NCI-H524 treated with DMSO at 0.1 percent for 48 hours (cell line): ENCODE results near the gene FBXL17.

Experiments used
- DNase-seq: peaks from one replicate; lab custom pipeline; 2025; lab: John Stamatoyannopoulos, UW

The FBXL17 gene

DNA sequence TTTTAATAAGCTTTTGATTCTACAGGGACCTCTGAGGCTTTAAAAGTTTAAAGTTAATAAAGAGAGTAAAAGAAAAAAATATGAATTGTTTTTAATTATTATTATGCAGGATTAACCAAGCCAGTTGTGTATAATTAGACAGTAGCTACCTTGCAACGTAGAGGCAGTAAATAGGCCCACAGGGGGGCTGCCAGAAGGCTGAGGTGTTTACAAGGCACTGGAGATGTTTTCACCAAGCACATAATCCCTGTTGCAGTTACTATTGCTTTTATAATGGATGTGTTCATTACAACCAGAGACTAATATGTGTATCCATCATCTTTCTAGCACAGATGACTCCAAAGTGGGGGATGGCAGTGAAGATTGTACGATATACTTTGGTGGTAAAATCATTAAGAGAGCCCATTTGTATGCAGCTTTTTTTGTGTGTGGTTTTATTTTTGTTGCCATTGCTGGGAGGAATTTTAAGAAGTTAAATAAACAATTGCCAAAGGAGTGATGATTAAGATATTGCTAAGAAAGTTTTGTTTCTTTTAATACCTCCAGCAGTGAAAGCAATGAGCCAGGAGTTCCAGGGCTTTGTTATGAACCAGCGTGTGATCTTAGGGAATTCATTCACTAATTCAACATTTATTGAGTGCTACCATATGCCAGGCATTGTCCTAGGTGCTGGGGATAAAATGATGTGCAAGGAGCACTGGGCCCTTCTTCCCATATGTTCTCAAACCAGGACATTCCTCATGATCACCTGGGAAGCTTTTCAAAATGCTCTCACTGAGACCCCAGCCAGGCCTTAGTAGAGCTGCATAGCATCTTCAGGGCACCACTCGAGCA, 572.5 kb downstream of the FBXL17 start:
- DNase-seq: no peak
